BJ (cell line): ENCODE measurements around the gene CAMK2B. TPM values are rescaled to one million over a fixed set of nuclear protein-coding genes. Genes with fewer than 3 reads are reported as not detected.

Source experiments
- CTCF ChIA-PET: fragments of 350-600 bp; formaldehyde crosslinking; extraction: SDS; loops from one replicate; lab custom pipeline; 2021; ENCODE audit warnings: antibody characterized with exemption, inconsistent platforms; lab: Yijun Ruan, JAX
- POLR2A ChIA-PET: fragments of 300-600 bp; sonication (Branson Sonifier 250); formaldehyde crosslinking; extraction: SDS; loops from one replicate; lab custom pipeline; 2021; ENCODE audit warnings: antibody characterized with exemption; lab: Charles Lee
- DNase-seq: peaks from one replicate; pipeline ENCODE4 v3.0.0-alpha.2; 2011; ENCODE audit warnings: low read depth
- H3K27me3 ChIP-seq: 2 replicates; pipeline ENCODE4 v1.6.0; 2011; ENCODE audit warnings: low read length; ENCODE audit not compliant: control insufficient read depth, insufficient read depth
- H3K36me3 ChIP-seq: 2 replicates; pipeline ENCODE4 v1.5.1; 2011; ENCODE audit warnings: low read length; ENCODE audit not compliant: control insufficient read depth, insufficient read depth
- H3K4me3 ChIP-seq: 2 replicates; pipeline ENCODE4 v1.5.1; 2011; ENCODE audit warnings: low read depth, mild to moderate bottlenecking, control low read depth, low read length
- CTCF ChIP-seq: IDR thresholded peaks from 2 replicates; pipeline ENCODE4 v1.5.1; 2011; ENCODE audit warnings: low read depth, mild to moderate bottlenecking, control low read depth, inconsistent platforms, low read length, moderate library complexity; ENCODE audit not compliant: insufficient read depth
- polyA plus RNA-seq: library from polyadenylated mRNA; depleted of rRNA; stranded (reverse); fragments of >200 nt; gene quantifications from 2 replicates; pipeline ENCODE4 v1.2.3, GENCODE V29; 2011

CAMK2B gene
- polyA plus RNA-seq, 1 experiment, result 0.10 TPM

GRCh38 chr7:44230286-44230685, 95.1 kb downstream of the CAMK2B start:
- no peak for TF ChIP-seq CTCF
- Histone ChIP-seq H3K36me3 (no peaks in the 10 kb centered on the region), H3K4me3 (no peak overlapping the region), H3K27me3 (peaks cover 9% of the 10 kb centered on the region)
- ChIA-PET POLR2A (no interaction called here), CTCF (interaction anchor here (1.2 kb wide), 2 partner anchors 10 to 14 kb away, joined by 3 read pairs; no protein-coding TSS in a partner anchor)
- no peak for DNase-seq

DNA sequence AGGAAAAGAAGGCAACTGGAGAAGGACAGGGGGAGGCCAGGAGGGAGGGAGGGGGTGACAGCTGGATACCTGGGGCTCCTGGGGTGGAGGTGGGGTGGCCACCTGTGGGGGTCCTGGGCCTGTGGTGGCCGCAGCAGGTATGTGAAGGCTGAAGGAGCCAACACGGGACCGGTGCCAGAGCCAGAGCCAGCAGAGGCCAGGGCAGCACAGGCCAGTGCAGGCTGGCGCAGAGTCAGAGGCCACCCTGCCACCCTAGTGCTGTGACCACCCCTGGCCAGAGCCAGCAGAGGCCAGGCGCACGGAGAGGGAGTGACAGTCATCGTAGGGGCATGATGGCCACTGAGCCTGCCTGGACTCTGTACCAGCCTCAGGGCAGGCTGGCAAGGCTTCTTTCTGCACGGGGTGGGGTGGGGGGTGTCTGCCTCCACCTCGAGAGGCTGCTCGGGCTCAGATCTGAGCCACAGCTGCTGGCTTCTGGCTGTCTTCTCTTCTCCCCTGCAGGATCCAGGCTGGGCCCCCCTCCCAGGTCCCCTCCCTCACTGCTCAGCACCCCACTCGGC, 95.8 kb downstream of the CAMK2B start:
- Histone ChIP-seq H3K4me3 (no peak overlapping the region), H3K27me3 (peaks cover 10% of the 10 kb centered on the region)
- CTCF ChIA-PET, result interaction anchor here (1.7 kb wide), 1 partner anchor 11 kb away, joined by 11 read pairs; no protein-coding TSS in a partner anchor

GRCh38 chr7:44228571-44229350, 96.6 kb downstream of the CAMK2B start:
- ChIA-PET CTCF (interaction anchor here (1.7 kb wide), 1 partner anchor 12 kb away, joined by 11 read pairs; no protein-coding TSS in a partner anchor), POLR2A (no interaction called here)
- no peak for TF ChIP-seq CTCF
- H3K36me3 ChIP-seq, result no peaks in the 10 kb centered on the region
- peaks cover 15% of the 10 kb centered on the region for H3K27me3 ChIP-seq
- no peak overlapping the region for H3K4me3 ChIP-seq
- DNase-seq, result no peak

More for the DNA sequence above, 95.8 kb downstream of the CAMK2B start:
- DNase-seq, result no peak
- POLR2A ChIA-PET, result no interaction called here
- no peaks in the 10 kb centered on the region for H3K36me3 ChIP-seq
- TF ChIP-seq CTCF, result no peak

- ChIA-PET POLR2A (no interaction called here), CTCF (interaction anchor here (1.7 kb wide), 1 partner anchor 13 kb away, joined by 11 read pairs; no protein-coding TSS in a partner anchor)
- no peak overlapping the region for H3K4me3 ChIP-seq
- TF ChIP-seq CTCF, result no peak
- peaks cover 15% of the 10 kb centered on the region for H3K27me3 ChIP-seq
- no peak for DNase-seq
- no peaks in the 10 kb centered on the region for H3K36me3 ChIP-seq
Measured at GRCh38 chr7:44227911-44228310, 97.5 kb downstream of the CAMK2B start.

GRCh38 chr7:44226396-44226753, 99.0 kb downstream of the CAMK2B start:
- no peak for TF ChIP-seq CTCF
- POLR2A ChIA-PET, result no interaction called here
- no peaks in the 10 kb centered on the region for H3K36me3 ChIP-seq
- H3K4me3 ChIP-seq, result no peak overlapping the region
- CTCF ChIA-PET, result interaction anchor here (2.4 kb wide), 1 partner anchor 15 kb away, joined by 9 read pairs; no protein-coding TSS in a partner anchor
- DNase-seq, result no peak
- peaks cover 15% of the 10 kb centered on the region for H3K27me3 ChIP-seq
